HG03103 (cell line): ENCODE measurements around the gene PRPF6.
"Not testable (repeated sequence)": the region's sequence is repeated elsewhere in the genome, so short reads cannot be mapped to it uniquely, and the experiment has no call there.

ENCODE experiments used
- ATAC-seq: cut with Tn5 transposase; IDR thresholded peaks from one replicate; pipeline ENCODE4 v1.9.1; 2021; ENCODE audit warnings: low read depth; ENCODE audit not compliant: unreplicated experiment

The PRPF6 gene

GRCh38 chr20:63960654-63961621 is 20.0 kb upstream of the PRPF6 start:
- ATAC-seq: not testable (repeated sequence)

- no peak for ATAC-seq
Observed at GRCh38 chr20:63961664-63962425, 19.1 kb upstream of the PRPF6 start.

DNA sequence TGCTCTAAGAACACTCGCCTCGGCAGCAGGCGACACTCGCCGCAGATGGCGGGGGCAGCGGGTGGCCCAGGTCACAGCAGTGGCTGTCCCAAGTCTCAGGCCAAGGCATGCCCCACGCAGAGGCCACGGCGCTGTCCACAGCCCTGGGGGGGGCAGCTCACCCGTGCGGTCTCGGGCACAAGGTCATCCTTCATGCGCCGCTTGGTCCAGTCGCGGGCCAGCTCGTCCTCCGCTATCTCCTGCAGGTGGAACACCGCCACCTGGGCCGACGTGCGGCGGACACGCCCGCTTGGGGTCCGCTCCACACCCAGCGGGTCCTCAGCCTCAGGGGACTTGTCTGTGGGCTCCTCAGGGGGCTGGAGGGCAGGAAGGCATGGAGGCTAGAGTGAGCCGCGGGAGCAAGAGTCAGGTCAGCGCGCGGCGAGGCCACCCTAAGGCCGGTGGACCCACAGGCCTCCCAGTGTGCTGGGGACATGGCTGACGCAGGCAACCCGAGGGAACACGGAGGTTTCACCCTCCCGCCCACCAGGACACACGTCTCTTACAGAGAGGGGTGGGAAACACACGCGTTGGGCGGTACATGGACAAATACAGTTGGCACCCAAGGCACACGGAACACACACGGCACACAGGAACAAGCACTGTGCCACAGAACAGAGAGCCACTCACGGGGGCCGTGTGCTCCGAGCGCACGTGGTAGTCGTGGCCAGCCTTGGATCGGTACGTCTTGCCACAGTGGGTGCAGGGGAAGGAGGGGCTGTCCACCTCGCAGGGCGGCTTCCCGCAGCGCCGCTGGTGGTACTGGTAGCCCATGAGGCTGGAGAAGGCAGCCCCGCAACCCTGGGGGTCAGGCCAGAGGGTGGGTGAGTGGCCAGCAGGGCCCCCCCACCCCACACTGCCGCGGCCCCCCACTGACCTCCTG is 18.2 kb upstream of the PRPF6 start:
- no peak for ATAC-seq

GRCh38 chr20:63963348-63963741 is 17.6 kb upstream of the PRPF6 start:
- ATAC-seq: no peak

DNA sequence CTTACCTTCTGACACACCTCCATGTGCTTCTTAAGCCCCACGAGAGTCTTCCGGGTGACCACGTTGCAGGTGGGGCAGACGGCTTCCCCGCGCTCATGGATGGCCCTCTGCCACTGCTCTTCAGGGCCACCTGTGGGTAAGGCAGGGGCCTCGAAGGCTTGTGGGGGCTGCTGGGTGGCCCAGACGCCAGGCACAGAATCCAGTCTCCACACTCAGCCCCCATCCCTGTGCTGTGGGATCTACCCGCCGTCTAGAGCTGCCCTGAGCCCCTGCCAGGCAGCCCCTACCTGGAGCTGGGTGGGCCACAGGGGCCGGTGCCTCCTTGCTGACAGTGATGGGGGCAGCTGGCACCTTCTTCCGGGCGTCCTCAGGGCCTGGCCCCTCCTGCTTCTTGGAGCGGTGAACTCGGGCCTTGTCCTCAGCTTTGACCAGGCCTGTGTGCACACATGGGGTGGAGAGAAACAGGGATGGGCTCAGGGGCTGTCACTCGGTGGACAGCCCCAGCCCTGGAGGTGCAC is 17.1 kb upstream of the PRPF6 start:
- ATAC-seq: no peak

- ATAC-seq: no peak
Observed at GRCh38 chr20:63964412-63964811, 16.5 kb upstream of the PRPF6 start.

DNA sequence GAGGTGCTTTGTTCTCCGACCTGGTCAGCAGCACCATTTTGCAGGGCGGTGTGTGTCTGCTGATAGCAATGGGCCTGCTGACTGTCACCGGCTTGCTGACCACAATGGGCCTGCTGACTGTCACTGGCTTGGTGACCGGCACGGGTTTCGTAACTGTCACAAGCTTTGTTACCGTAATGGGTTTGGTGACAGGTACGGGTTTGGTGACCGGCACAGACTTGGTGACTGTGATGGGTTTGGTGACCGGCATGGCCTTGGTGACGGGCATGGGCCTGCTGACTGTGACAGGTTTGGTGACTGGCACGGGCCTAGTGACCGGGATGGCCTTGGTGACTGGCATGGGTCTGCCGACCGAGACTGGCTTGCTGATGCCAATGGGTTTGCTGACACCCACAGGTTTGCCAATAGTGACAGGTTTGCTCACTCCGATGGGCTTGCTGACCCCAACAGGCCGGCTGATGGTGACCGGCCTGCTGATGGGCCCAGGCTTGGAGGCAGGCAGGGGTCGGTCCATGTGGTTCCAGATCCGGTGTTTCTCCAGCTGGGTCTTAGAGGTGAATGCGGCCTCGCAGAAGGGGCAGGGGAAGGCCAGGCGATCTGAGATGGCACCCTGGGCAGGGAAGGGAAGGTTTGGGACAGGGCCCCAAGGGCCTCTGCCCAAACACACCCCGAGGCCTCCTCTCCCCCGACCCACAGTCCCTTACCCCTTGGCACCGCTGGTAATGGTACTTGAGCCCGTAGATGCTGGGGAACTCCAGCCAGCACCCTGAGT is 14.6 kb upstream of the PRPF6 start:
- no peak for ATAC-seq

GRCh38 chr20:63966944-63967322 is 14.0 kb upstream of the PRPF6 start:
- ATAC-seq: no peak

DNA sequence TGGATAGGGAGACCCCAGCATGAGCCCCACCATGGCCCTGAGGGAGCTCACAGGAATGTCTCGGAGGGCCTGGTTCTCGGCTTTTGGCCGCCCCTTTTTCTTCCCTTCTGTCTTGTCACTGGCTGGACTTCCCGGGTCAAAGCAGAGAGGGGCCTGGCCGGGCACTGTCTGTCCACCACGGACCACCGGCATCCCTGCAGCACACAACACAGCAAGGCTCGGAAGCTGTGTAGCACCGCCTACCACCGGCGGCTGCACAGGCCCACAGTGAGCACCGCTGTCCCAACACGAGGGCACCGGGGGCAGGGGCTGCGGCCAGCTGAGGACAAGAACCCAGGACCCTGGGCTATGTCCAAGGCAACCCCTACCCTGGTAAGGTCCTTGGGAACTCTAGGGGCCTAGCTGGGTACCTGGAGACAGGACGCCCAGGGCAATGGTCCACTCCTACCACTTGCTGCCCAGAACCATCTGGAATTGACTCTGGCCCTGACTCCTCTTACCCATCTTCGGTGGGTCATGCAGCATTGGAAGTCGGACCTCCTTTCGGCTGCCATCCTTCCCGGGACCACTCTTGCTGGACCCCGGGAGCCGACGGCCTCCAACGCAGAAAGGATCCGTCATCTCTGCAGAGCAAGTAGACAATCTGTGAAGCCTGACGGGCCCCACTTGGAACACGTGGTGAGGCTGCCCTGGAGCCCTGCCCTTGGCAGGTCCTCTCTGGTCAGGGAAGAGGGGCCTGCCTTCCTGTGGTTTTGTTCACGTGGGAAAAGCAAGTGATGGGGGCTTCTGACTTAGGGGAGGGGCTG is 13.4 kb upstream of the PRPF6 start:
- ATAC-seq: no peak

DNA sequence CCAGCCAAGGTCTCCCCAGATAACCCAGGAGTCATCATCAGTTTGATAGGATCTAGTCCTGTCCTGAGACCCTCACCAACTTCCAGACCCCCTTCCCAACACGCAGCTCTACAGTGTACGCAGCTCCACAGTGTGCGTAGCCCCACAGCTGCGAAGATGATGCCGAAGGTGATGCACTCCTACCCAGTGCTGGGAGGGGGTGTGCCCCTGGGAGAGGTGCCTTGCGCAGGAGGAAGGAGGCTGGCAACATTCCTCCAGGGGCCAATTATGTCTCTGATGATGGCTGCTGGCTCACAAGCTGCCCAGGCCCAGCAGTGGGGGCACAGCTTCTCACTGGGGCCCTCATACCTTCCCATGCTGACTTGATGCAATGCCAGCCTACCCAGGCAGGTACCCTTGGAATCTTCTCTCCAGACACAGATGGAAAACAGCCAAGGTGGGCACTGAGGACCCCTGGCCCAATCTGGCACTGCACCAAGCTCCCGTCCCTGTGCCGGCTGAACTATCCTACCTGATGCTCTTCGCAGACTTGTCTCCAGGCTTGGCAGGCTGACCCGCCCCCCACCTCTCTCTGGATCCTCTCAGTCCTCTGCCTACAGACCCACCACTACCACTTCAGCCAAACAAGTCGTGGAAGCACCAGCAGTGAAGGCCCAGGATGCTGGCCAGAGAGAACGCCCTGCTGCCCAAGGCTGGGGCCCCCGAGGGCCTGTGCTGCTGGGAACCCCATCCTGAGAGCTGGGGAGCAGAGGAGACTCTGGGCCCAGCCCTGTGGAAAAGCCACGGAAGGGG is 12.6 kb upstream of the PRPF6 start:
- no peak for ATAC-seq

DNA sequence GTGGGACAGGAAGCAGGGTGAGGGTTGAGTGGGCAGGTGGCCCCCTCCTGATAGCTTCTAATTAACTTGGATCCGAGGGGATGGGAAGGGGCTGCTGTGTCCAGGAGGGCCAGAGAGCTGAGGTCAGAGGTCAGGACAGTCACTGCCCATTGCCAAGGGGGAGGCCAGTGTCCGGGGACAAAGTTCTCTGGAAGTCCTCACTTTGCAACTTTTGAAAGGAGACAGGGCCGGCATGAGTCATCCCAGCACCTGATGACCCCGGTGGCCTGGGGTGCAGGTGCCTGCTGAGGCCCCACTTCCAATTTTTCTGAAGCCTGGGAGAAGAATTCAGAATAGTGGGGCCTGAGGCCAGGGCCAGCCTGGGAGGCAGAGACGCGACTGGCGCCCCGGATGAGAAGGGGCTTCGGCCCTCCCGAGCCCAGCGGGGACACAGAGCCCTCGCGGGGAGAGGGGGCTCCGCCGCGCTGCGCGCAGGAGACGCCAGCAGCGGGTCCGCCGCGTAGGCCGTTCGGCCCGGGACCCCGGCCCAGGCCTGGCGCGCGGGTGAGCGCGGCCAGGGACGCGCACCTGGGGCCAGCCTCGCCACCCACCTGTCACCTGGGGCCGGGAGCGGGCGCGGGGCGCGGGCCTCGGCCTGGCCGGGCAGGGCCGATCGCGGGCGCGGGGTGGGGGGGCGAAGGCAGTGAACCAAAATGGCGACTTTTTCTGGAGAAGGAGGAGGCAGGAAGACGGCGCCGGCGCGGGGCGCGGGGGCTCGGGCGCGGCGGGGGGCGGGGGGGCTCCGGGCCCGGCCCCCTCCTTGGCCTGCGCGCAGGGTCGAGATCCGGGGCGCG is 11.8 kb upstream of the PRPF6 start:
- ATAC-seq: no peak

DNA sequence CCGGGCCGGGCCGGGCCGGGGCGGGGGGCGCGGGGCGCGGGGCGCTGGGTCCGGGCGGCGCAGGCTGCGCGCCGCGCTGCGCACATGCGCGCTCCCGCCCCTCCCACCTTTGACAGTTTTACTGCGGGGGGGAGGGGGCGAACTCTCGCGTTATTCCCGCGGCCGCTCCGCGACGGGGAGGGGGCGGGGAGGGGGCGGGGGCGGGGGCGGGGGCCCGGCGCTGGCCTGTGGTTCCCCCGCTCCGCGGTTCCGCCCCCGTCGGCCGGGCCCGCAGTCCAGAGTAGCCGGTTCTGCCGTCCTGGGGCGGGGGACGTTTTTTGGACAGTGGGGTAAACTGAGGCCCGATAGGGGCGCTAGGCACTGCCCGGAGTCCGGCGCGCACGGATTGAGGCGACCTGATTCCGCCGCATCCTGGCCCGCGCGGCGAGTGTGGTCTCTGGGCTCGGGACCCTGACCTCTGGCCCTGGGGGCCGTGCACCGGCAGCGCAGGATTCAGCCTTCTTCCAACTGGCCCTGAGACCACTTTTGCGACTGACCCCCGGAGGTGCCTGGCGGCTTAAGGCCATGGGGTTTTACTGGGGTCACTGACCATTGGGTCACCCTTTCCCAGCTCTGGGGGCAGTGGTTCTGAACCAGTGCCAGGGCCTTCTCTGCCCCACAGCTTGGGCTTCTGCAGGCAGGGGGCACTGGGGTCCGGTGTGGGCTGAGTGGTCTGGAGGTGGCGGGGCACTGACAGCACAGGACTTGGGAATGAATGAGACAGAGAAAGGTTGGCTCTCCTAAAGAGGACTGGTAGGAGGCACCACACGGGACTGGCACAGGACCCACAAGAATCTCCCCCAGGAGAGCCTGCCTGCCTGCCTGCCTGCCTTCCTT is 10.9 kb upstream of the PRPF6 start, which contains the start of gene ZNF512B:
ZNF512B (minus strand) TSS at position 93 of the 876 bp plus-strand sequence. CDS start 1,980 bp downstream, outside the sequence.
- no peak for ATAC-seq

GRCh38 chr20:63970714-63971431 is 10.1 kb upstream of the PRPF6 start:
- no peak for ATAC-seq

DNA sequence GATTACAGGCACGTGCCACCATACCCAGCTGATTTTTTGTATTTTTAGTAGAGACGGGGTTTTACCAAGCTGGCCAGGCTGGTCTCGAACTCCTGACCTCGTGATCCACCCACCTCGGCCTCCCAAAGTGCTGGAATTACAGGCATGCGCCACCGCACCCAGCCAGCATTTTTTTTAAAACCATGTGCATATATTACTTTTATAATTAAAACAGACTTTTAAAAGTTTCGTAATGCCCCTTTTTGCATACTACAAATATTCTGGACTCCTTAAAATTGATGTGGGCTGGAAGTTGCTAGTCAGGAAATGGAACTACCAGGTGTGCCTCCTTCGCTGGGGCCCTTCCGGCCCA is 9.0 kb upstream of the PRPF6 start:
- ATAC-seq: not testable (repeated sequence)

- no peak for ATAC-seq
Observed at GRCh38 chr20:63972312-63973159, 8.4 kb upstream of the PRPF6 start.
